Heart right ventricle (tissue), 16 donors: ENCODE results near the gene MBD3L5. TPM values are rescaled to one million over a fixed set of nuclear protein-coding genes. Genes with fewer than 3 reads are reported as not detected.

Source experiments
- ATAC-seq, 8 donors: fragments of 200-7000 bp; cut with Tn5 transposase; one replicate each; pipeline ENCODE4 v1.9.1; 2020; ENCODE audit warnings: mild to moderate bottlenecking in 8 of 8, moderate library complexity in 8 of 8, moderate number of reproducible peaks in 1 of 8
- DNase-seq, 2 donors: peaks; one replicate each; pipeline ENCODE4 v3.0.0-alpha.2; 2020
- H3K27ac ChIP-seq, 10 donors: fragments of 200-600 bp; sonication (generic) in 2 of 10; one replicate each; pipeline versions ENCODE4 v1.5.0 to v1.8.0; 2020 to 2022; ENCODE audit warnings: mild to moderate bottlenecking in 3 of 10
- H3K27me3 ChIP-seq, 7 donors: fragments of 200-600 bp; one replicate each; pipeline ENCODE4 v1.8.0; 2021 to 2022; ENCODE audit warnings: mild to moderate bottlenecking in 2 of 7
- H3K36me3 ChIP-seq, 9 donors: fragments of 200-600 bp; sonication (generic) in 1 of 9; one replicate each; pipeline versions ENCODE4 v1.5.0 to v1.8.0; 2020 to 2022; ENCODE audit warnings: mild to moderate bottlenecking in 2 of 9
- H3K4me1 ChIP-seq, 9 donors: fragments of 200-600 bp; sonication (generic) in 1 of 9; one replicate each; pipeline versions ENCODE4 v1.5.0 to v1.8.0; 2020 to 2022; ENCODE audit warnings: mild to moderate bottlenecking in 4 of 9
- H3K4me3 ChIP-seq, 10 donors: fragments of 200-600 bp; sonication (generic) in 2 of 10; one replicate each; pipeline versions ENCODE4 v1.5.0 to v1.8.0; 2020 to 2022; ENCODE audit warnings: mild to moderate bottlenecking in 7 of 10, moderate library complexity in 2 of 10
- H3K9me3 ChIP-seq, 11 donors: fragments of 200-600 bp in 10 of 11; sonication (generic) in 2 of 11; one replicate each; pipeline versions ENCODE4 v1.5.0 to v1.8.0; 2013 to 2022; ENCODE audit warnings: mild to moderate bottlenecking in 2 of 11, control low read depth in 1 of 11, moderate library complexity in 1 of 11
- WGBS, 2 donors: extraction: QIAGEN DNeasy Blood & Tissue Kit; methylation state at CpG; one replicate each; pipeline ENCODE4 v1.1.7; 2013; ENCODE audit warnings: inconsistent platforms in 1 of 2; 5-methylcytosine and 5-hydroxymethylcytosine counted together
- intact Hi-C, 10 donors: fragments of 100-400 bp; cut with DNase I; formaldehyde crosslinking; loops; one replicate each; pipeline versions ENCODE4 v1.11.1 to v1.14.2; 2022
- polyA plus RNA-seq, 2 donors: library from polyadenylated mRNA; stranded (reverse); fragments of 200-250 nt; gene quantifications; one replicate each; pipeline ENCODE4 v1.2.3, GENCODE V29; 2013
- total RNA-seq, 10 donors: library from RNA; stranded (reverse); fragmentation: NEBNext Ultra II Directional in 3 of 10; extraction: Animal tissue kit (Norgen Biotek cat#: 25700) in 3 of 10; gene quantifications; one replicate each; pipeline versions ENCODE4 v1.2.1 to v1.2.4, GENCODE V29; 2021 to 2023
- TF ChIP-seq, protein P1 (sequence below), 9 donors: fragments of 200-600 bp; sonication (generic) in 2 of 9; IDR thresholded peaks; one replicate each; pipeline versions ENCODE4 v1.5.0 to v1.8.0; 2021 to 2022; ENCODE audit warnings: antibody characterized with exemption in 9 of 9, mild to moderate bottlenecking in 5 of 9, moderate library complexity in 1 of 9
- donor health status: Arrhythmogenic right ventricular cardiomyopathy.
- donor health status: ischemic (EF 13 %, LVEDD 7.1; RV severe dilation, severe dysfunction).
- donor health status: healthy with polysubstance abuse.
- donor health status: DM: no; HTN: yes; CAD: no.
- donor health status: DM: no; HTN: no; CAD: no.
- donor health status: ischemic (EF 25% LVEDD 6.9; RV normal size, moderate dysfunction).
- donor health status: ischemic (EF 25% LVEDD 5.7; RV mildly dilated, moderate dysfunction).
- donor health status: healthy.
- donor health status: DM: yes; HTN: yes; CAD: no.
- donor health status: Ischemic cardiomyopathy.
- donor health status: ischemic (EF 35%, LVEDD 5.7; RV mildly dilated, moderate dysfunction).
- donor health status: nonischemic (EF 11% LVEDD 7.7; RV severe dilation, severe dysfunction).
- donor health status: DM: yes; HTN: yes; CAD: no.
- donor health status: PGD.
- donor health status: ischemic (EF 29% LVEDD 5.4; RV normal size, mild dysfunction).
- donor health status: nonischemic (EF 23%, LVEDD 6.1; RV moderate dilation, normal function).

MBD3L5 gene
- total and polyA plus RNA-seq, 12 donors = not detected

DNA sequence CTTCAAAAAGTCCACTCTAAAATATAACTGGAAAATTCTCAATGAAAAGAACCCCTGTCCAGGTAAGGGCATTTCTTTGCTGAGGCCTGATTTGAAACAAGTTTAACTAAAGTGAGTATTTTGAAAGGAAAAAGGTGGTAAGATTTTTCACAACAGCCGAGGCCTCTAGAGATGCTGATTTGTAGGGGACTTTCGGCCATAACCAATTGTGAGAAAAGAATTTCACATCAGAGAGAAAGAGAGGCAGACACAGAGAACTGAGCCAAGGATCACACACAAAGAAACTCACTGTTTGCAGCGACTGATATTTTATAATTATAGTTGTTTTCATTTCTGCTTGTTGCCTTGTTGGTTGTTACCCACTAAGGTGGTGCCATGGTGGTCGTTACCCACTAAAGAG, 33.6 kb upstream of the MBD3L5 start:
- H3K36me3 ChIP-seq = no peaks in the 10 kb centered on the region
- H3K27ac ChIP-seq = peak overlapping the region in 1 of 10 donors; percentile 62
- H3K27me3 ChIP-seq = peaks cover 0 to 15% (median 3%) of the 10 kb centered on the region in 7 donors
- intact Hi-C loops = no loop called here
- WGBS, 2 donors = 62 to 65% methylated on average over 4 of the region's 4 CpGs
- H3K9me3 ChIP-seq = no peaks in the 10 kb centered on the region
- DNase-seq (no peak), ATAC-seq (no peak)
- peak overlapping the region in 1 of 10 donors; percentile 30 for H3K4me3 ChIP-seq
- TF ChIP-seq, protein P1, sequence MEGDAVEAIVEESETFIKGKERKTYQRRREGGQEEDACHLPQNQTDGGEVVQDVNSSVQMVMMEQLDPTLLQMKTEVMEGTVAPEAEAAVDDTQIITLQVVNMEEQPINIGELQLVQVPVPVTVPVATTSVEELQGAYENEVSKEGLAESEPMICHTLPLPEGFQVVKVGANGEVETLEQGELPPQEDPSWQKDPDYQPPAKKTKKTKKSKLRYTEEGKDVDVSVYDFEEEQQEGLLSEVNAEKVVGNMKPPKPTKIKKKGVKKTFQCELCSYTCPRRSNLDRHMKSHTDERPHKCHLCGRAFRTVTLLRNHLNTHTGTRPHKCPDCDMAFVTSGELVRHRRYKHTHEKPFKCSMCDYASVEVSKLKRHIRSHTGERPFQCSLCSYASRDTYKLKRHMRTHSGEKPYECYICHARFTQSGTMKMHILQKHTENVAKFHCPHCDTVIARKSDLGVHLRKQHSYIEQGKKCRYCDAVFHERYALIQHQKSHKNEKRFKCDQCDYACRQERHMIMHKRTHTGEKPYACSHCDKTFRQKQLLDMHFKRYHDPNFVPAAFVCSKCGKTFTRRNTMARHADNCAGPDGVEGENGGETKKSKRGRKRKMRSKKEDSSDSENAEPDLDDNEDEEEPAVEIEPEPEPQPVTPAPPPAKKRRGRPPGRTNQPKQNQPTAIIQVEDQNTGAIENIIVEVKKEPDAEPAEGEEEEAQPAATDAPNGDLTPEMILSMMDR (IDR thresholded peaks at IDR 0.05) = no peak
- peaks cover 0 to 30% (median 0%) of the 10 kb centered on the region in 9 donors for H3K4me1 ChIP-seq

DNA sequence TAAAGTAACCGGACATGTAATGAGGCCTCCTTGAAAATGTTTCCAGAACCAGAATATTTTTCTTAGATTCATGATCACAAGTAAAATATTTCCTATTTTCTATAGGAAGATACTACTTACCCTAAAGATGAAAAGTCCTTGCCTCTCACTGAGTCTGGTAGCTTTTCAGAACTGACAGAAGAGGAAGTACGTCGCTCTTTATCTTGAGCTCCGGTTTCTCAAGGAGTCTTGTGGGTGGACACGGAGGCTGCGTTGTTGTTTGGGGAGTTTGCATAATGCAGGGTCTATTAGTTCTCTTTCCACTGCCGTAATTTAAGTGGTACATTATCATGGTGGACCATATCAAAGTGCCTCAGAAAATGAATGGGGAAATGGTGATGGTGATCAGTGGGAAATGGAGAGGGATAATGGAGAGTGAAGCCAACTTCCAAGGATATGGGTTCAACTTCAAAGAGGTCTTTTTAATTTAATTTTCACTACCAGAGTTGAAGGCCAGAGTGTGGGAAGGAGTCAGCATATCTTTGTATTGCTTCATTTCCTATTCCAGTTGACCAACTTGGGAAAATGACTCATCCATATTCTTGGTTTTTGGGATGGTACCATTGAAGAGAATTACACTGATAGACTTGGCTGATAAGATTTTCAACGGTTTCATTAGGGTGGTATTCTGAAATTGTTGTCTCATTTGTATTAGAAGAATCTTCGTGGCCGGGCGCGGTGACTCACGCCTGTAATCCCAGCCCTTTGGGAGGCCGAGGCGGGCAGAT, 32.5 kb upstream of the MBD3L5 start:
- Histone ChIP-seq H3K4me1 (peaks cover 0 to 31% (median 0%) of the 10 kb centered on the region in 9 donors), H3K9me3 (no peaks in the 10 kb centered on the region), H3K4me3 (peak overlapping the region in 1 of 10 donors; percentile 30), H3K27ac (peak overlapping the region in 1 of 10 donors; percentile 62), H3K36me3 (no peaks in the 10 kb centered on the region), H3K27me3 (peaks cover 0 to 25% (median 8%) of the 10 kb centered on the region in 7 donors)
- TF ChIP-seq, protein P1 (IDR thresholded peaks at IDR 0.05) = no peak
- no peak for DNase-seq
- WGBS, 2 donors = 80 to 86% methylated on average over 15 of the region's 15 CpGs
- no peak for ATAC-seq
- intact Hi-C loops = no loop called here

DNA sequence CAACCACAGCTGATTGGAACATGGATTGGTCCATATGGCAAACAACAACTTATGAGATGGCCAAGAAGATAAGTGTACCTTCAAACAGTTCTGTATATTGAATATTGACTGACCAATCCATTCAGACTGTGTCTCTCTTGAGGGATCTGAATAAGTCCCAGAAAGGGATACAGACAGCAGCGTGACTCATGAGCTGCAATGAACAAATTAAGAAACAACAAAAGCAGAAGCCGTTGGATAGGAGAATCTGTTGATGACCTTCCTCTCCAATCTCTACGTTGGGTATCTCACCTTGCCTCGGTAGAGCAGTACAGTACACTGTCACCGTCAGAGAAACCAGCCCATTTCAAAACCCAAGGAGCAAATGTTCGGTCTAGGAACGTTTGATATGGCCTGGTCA, 30.4 kb upstream of the MBD3L5 start:
- peaks cover 0 to 31% (median 0%) of the 10 kb centered on the region in 9 donors for H3K4me1 ChIP-seq
- WGBS, 2 donors = 66 to 67% methylated on average over 7 of the region's 7 CpGs
- H3K27me3 ChIP-seq = peaks cover 0 to 29% (median 8%) of the 10 kb centered on the region in 7 donors
- DNase-seq (no peak), ATAC-seq (no peak)
- intact Hi-C loops = no loop called here
- peak overlapping the region in 1 of 10 donors; percentile 77 for H3K27ac ChIP-seq
- TF ChIP-seq, protein P1 (IDR thresholded peaks at IDR 0.05) = no peak
- H3K36me3 ChIP-seq = no peaks in the 10 kb centered on the region
- H3K4me3 ChIP-seq = no peak overlapping the region
- no peaks in the 10 kb centered on the region for H3K9me3 ChIP-seq

DNA sequence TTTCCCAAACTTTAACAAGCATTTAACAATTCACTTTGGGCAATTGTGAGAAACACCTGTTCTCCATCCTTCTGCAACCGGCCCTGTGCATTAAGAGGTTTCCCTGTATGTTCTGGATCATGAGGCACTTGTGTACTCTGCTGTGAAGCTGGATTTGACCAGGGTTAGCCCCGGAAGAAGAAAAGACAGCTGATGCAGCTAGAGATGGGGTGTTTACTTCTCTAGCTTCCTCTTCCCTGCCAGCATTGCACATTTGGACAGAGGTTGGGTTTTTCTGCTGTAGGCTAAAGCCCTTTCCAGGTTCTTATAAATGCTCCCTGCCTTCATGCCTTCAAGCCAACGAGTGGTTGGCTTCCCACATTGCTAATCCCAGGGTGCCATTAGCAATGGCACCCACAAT, 30.0 kb upstream of the MBD3L5 start:
- intact Hi-C loops = no loop called here
- 58 to 61% methylated on average over 3 of the region's 3 CpGs for WGBS, 2 donors

More for the DNA sequence above, 30.0 kb upstream of the MBD3L5 start:
- ATAC-seq (peak in 2 of 8 donors; percentile 42 to 49), DNase-seq (no peak)
- TF ChIP-seq, protein P1 (IDR thresholded peaks at IDR 0.05) = no peak
- H3K9me3 ChIP-seq = no peaks in the 10 kb centered on the region
- peaks cover 0 to 29% (median 8%) of the 10 kb centered on the region in 7 donors for H3K27me3 ChIP-seq
- H3K4me3 ChIP-seq = no peak overlapping the region
- H3K4me1 ChIP-seq = peaks cover 0 to 31% (median 0%) of the 10 kb centered on the region in 9 donors
- no peaks in the 10 kb centered on the region for H3K36me3 ChIP-seq
- peak overlapping the region in 1 of 10 donors; percentile 77 for H3K27ac ChIP-seq
